H54 (cell line): ENCODE measurements around the gene MKNK2.
"Not testable (repeated sequence)": the region's sequence is repeated elsewhere in the genome, so short reads cannot be mapped to it uniquely, and the experiment has no call there.

Experiments used
- DNase-seq: peaks from one replicate; pipeline ENCODE4 v3.0.0; 2011; ENCODE audit warnings: low spot score, mixed read lengths; ENCODE audit not compliant: insufficient read length
- FAIRE-seq: peaks from 3 replicates; lab custom pipeline; 2011; peaks lifted over from hg19 to GRCh38; lab: Jason Lieb, UNC
- POLR2A ChIP-seq: IDR thresholded peaks from 2 replicates; pipeline ENCODE4 v1.6.1; 2011; ENCODE audit warnings: low read depth, mild to moderate bottlenecking, low read length

MKNK2 gene

DNA sequence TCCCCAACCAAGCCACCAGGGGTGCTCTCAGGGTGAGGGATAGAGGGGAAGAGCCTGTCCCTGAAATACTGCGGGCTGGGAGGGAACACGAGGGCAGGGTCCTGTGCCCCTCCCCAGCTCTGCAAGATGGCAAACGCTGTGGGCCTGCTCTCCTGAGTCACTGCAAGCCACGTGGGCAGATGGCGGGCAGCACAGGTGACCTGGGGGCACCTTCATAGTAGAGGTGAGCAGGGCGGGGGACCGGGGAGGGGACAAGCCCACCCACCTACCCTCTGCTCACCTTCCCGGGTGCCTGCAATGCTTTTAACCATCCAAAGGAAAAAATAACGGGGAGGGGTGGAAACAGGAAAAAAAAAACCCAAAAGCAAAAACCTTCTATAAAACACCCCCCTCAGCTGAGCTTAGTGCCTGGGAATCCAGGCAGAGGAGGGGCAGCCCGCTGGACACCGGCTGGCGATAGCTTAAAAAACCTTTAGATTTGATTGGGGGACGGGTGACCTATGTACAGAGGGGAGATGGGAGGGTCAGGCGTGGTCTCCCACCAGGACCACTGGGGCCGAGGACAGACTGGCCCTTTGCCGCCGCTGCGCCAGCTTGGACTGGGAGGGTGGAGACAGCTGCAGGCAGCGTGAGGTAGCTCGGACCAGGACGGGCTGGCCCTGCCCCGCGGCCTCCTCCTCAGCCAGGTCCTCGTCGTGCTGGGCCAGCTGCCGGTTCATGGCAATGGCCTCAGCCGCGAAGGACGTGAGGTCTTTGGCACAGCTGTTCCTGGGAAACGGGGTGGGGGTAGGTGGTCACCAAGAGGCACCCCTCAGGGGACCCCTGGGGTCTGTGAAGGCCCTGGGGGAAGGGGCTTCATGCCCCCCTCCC lies 11.7 kb downstream of the MKNK2 start:
- FAIRE-seq = no peak
- no peak for DNase-seq
- TF ChIP-seq POLR2A = no peak

DNA sequence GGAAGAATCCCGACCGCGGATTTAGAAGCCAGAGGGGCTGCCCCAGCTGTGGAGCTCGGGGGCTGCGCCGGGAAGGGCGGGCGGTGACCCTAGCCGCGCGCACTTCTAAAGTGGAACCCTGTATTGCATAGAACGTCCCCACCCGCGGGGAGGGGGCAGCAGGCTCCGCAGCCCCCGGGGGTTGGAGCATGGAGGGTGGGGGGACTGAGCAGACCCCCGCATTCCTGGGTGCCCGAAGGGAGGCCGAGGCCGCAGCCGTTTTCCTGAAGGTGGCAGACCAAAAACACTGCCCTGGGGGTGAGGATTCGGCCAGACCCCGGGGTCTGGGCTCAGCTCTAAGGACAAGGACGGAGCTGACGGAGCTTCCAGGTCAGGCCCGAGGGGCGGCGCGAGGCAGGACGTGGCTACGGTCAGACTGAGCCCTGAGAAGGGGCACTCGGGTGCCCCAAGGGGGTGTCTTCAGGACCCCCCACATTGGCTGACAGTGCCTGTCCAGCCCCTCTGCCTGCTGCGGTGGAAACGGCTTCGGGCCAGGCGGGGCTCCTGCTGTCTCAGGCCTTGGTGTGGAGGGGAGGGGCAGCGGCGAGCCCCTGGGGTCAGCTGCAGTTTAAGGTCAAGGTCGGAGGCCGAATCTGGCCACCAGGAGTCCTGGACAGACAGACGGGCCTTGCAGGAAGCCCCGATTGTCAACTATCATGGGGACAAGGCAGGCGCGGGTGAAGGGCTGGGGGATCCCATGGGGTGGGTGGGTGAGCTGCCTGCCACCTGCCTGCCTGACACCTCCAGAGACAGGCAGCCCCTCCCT lies 12.6 kb downstream of the MKNK2 start:
- no peak for TF ChIP-seq POLR2A
- no peak for FAIRE-seq
- no peak for DNase-seq

- TF ChIP-seq POLR2A = no peak
- DNase-seq = no peak
- FAIRE-seq = no peak
Observed at GRCh38 chr19:2037651-2038255, 13.3 kb downstream of the MKNK2 start.

GRCh38 chr19:2036424-2036823 lies 14.6 kb downstream of the MKNK2 start:
- FAIRE-seq (no peak), DNase-seq (no peak)
- no peak for TF ChIP-seq POLR2A

DNA sequence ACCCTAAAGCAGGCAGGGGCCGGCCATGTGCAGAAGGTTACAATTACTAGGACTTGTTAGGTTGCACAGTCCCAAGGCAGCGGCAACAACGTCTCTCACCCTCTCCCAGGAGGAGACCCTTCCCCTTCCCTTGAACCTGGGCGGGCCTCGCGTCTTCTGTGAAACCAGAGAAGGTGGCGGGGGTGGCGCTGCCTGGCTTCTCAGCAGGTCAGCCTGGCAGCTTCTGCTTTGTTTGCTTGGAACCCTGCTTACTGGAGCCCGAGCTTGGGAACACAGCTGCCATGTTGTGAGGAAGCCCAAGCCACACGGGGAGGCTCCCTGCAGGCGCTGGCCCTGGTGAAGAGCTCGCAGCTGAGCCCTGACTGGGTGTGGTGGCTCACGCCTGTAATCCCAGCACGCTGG lies 15.5 kb downstream of the MKNK2 start:
- no peak for FAIRE-seq
- no peak for DNase-seq
- TF ChIP-seq POLR2A = no peak

- DNase-seq (no peak), FAIRE-seq (no peak)
- no peak for TF ChIP-seq POLR2A
Observed at GRCh38 chr19:2034729-2035589, 16.1 kb downstream of the MKNK2 start.

- FAIRE-seq = not testable (repeated sequence)
Observed at GRCh38 chr19:2034253-2034652, 16.8 kb downstream of the MKNK2 start.

GRCh38 chr19:2033825-2034159 lies 17.3 kb downstream of the MKNK2 start:
- FAIRE-seq = no peak

More at GRCh38 chr19:2034253-2034652, 16.8 kb downstream of the MKNK2 start:
- DNase-seq = not testable (repeated sequence)

DNA sequence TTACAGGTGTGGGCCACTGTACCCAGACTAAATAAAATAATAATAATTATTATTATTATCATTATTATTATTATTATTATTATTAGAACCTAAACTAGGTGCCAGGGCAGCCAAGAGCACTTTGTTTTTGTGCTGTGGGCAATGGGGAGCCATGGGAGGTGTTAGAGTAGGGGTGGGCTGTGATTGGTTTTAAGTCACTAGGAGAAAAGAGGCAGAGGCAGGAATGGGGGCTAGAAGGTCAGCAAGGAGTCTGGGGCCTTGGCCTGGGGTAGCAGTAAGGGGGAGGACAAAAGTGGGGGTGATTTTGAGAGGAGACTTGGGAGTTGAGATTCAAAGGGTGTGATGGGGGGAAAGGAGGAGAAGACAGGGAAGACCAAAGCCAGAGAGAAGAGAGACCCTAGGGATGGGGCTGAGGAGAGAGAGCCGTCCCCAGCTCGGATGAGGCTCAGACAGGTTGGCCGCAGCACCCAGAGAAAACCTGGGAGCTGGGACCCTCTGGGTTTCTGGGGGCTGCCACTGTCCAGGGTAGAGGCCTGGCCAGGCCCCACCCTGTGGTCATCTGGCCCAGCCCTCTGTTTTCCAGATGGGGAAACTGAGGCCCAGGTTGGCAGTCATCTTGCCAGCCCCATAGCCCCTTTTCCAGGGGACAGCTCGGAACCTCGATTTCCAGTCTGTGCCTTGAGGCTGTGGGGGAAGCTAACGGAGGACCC lies 17.8 kb downstream of the MKNK2 start:
- DNase-seq = no peak
- TF ChIP-seq POLR2A = no peak
- FAIRE-seq = no peak

More at GRCh38 chr19:2033825-2034159, 17.3 kb downstream of the MKNK2 start:
- TF ChIP-seq POLR2A = no peak
- DNase-seq = no peak

GRCh38 chr19:2032296-2032941 lies 18.6 kb downstream of the MKNK2 start:
- DNase-seq = peak; percentile 86
- no peak for TF ChIP-seq POLR2A
- no peak for FAIRE-seq

GRCh38 chr19:2027361-2027760 lies 23.7 kb downstream of the MKNK2 start:
- FAIRE-seq (no peak), DNase-seq (no peak)
- TF ChIP-seq POLR2A = no peak

DNA sequence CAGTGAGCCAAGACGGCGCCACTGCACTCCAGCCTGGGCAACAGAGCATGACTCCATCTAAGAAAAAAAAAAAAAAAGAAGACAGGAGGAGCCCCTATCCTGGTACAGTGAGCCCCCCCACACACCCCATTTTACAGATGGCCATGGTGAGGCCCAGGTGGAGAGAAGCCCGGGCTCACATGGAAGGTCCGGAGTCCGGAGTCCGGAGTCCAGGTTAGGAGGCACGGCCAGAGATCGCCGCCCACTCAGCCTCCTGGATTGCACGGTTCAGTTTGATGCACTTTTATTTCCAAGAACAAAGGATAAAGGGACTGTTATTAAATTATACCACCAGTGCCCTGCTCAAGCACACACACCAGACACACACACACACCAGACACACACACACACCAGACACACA lies 24.3 kb downstream of the MKNK2 start:
- no peak for TF ChIP-seq POLR2A

More for the DNA sequence above, 24.3 kb downstream of the MKNK2 start:
- FAIRE-seq (no peak), DNase-seq (no peak)
